GM19238 (cell line): ENCODE results near the gene AZU1.

Source experiments
- DNase-seq: peaks from one replicate; pipeline ENCODE4 v3.0.0; 2011; ENCODE audit warnings: low spot score; ENCODE audit not compliant: insufficient read length

AZU1 gene

GRCh38 chr19:827710-828321 is at the start of gene AZU1:
Gene AZU1 (plus strand): TSS chr19:827837. CDS start chr19:827847, 10 bp downstream.
- no peak for DNase-seq

- DNase-seq: no peak
Observed at GRCh38 chr19:778910-779653, 48.6 kb upstream of the AZU1 start.

- no peak for DNase-seq
Observed at GRCh38 chr19:780935-781334, 46.7 kb upstream of the AZU1 start.

- no peak for DNase-seq
Observed at GRCh38 chr19:781800-782184, 45.8 kb upstream of the AZU1 start.

- no peak for DNase-seq
Observed at GRCh38 chr19:782185-782877, 45.3 kb upstream of the AZU1 start.

GRCh38 chr19:782878-783668 is 44.6 kb upstream of the AZU1 start:
- DNase-seq: no peak

- DNase-seq: no peak
Observed at GRCh38 chr19:784541-784940, 43.1 kb upstream of the AZU1 start.

- no peak for DNase-seq
Observed at GRCh38 chr19:787536-787935, 40.1 kb upstream of the AZU1 start.

GRCh38 chr19:788686-788982 is 39.0 kb upstream of the AZU1 start:
- no peak for DNase-seq

GRCh38 chr19:788983-789700 is 38.5 kb upstream of the AZU1 start:
- no peak for DNase-seq

GRCh38 chr19:789701-790060 is 38.0 kb upstream of the AZU1 start:
- no peak for DNase-seq

- no peak for DNase-seq
Observed at GRCh38 chr19:791007-791566, 36.5 kb upstream of the AZU1 start.

GRCh38 chr19:791567-792305 is 35.9 kb upstream of the AZU1 start:
- DNase-seq: no peak

- DNase-seq: no peak
Observed at GRCh38 chr19:792306-792885, 35.2 kb upstream of the AZU1 start.

- DNase-seq: no peak
Observed at GRCh38 chr19:793806-794205, 33.8 kb upstream of the AZU1 start.

GRCh38 chr19:795073-795611 is 32.5 kb upstream of the AZU1 start:
- no peak for DNase-seq

GRCh38 chr19:795691-796581 is 31.7 kb upstream of the AZU1 start:
- no peak for DNase-seq

- peak; percentile 99 for DNase-seq
Observed at GRCh38 chr19:796692-797527, 30.7 kb upstream of the AZU1 start, which contains the start of gene PTBP1. Gene PTBP1 (plus strand): TSS chr19:797452. CDS start chr19:797498, 46 bp downstream.
